Activated CD4-positive, alpha-beta memory T cell treated with anti-CD3 and anti-CD28 coated beads for 36 hours (primary cell): Measurements from ENCODE around the gene THADA. TPM values are rescaled to one million over a fixed set of nuclear protein-coding genes. Genes with fewer than 3 reads are reported as not detected.

ENCODE experiments used
- CTCF ChIA-PET: fragments of 350-600 bp; sonication (Branson Sonifier 250); formaldehyde crosslinking; loops from one replicate; lab custom pipeline; 2021; ENCODE audit warnings: antibody characterized with exemption, inconsistent platforms; lab: Charles Lee
- POLR2A ChIA-PET: fragments of 350-600 bp; sonication (Branson Sonifier 250); formaldehyde crosslinking; loops from one replicate; lab custom pipeline; 2021; ENCODE audit warnings: antibody characterized with exemption; lab: Charles Lee
- DNase-seq: peaks from one replicate; pipeline ENCODE4 v3.0.0-alpha.2; 2020
- H3K27ac Mint-ChIP-seq: one replicate; pipeline ENCODE4 v1.8.0; 2021; ENCODE audit warnings: mixed read lengths
- H3K27me3 Mint-ChIP-seq: one replicate; pipeline ENCODE4 v1.8.0; 2021; ENCODE audit warnings: mixed read lengths
- H3K36me3 Mint-ChIP-seq: one replicate; pipeline ENCODE4 v1.8.0; 2021; ENCODE audit warnings: mixed read lengths
- H3K4me1 Mint-ChIP-seq: one replicate; pipeline ENCODE4 v1.8.0; 2021; ENCODE audit warnings: low read depth, mixed read lengths
- H3K4me3 Mint-ChIP-seq: one replicate; pipeline ENCODE4 v1.8.0; 2021; ENCODE audit warnings: mild to moderate bottlenecking, mixed read lengths
- H3K9me3 Mint-ChIP-seq: one replicate; pipeline ENCODE4 v1.8.0; 2021; ENCODE audit warnings: mixed read lengths
- intact Hi-C: fragments of 100-400 bp; cut with micrococcal nuclease; formaldehyde crosslinking; loops from one replicate; pipeline ENCODE4 v1.15.1; 2023
- total RNA-seq, 2 experiments: library from RNA; stranded (reverse); gene quantifications; one replicate each; pipeline ENCODE4 v1.2.3, GENCODE V29; 2021

THADA gene
- total RNA-seq, 2 experiments from 2014 or later = 39.0 to 46.6 TPM

- Mint-ChIP-seq H3K36me3 (peaks cover 37% of the 10 kb centered on the region), H3K4me1 (peaks cover 4% of the 10 kb centered on the region), H3K27me3 (no peaks in the 10 kb centered on the region), H3K4me3 (no peak overlapping the region), H3K27ac (no peak overlapping the region), H3K9me3 (no peaks in the 10 kb centered on the region)
- intact Hi-C loops = no loop called here
- DNase-seq = no peak
- CTCF ChIA-PET = interaction anchor here (1.3 kb wide), 1 partner anchor 10 kb away, joined by 8 read pairs; no protein-coding TSS in a partner anchor
- POLR2A ChIA-PET = no interaction called here
Measured at GRCh38 chr2:43493954-43494353, 101.9 kb downstream of the THADA start.

GRCh38 chr2:43491065-43491639 is 104.7 kb downstream of the THADA start:
- DNase-seq = no peak
- POLR2A ChIA-PET = no interaction called here
- Mint-ChIP-seq H3K27me3 (no peaks in the 10 kb centered on the region), H3K9me3 (no peaks in the 10 kb centered on the region), H3K4me1 (peaks cover 4% of the 10 kb centered on the region), H3K27ac (no peak overlapping the region), H3K36me3 (peaks cover 14% of the 10 kb centered on the region), H3K4me3 (no peak overlapping the region)
- CTCF ChIA-PET = interaction anchor here (0.9 kb wide), 1 partner anchor 98 kb away, joined by 3 read pairs; no protein-coding TSS in a partner anchor
- intact Hi-C loops = no loop called here

- CTCF ChIA-PET = interaction anchor here (0.7 kb wide), 1 partner anchor 658 kb away, joined by 3 read pairs; no protein-coding TSS in a partner anchor
- POLR2A ChIA-PET = no interaction called here
Measured at GRCh38 chr2:43490252-43490786, 105.5 kb downstream of the THADA start.

GRCh38 chr2:43488737-43489136 is 107.1 kb downstream of the THADA start:
- Mint-ChIP-seq H3K9me3 (no peaks in the 10 kb centered on the region), H3K27me3 (no peaks in the 10 kb centered on the region), H3K4me1 (peaks cover 4% of the 10 kb centered on the region), H3K27ac (no peak overlapping the region), H3K4me3 (no peak overlapping the region), H3K36me3 (peaks cover under 1% of the 10 kb centered on the region)
- DNase-seq = no peak
- ChIA-PET POLR2A (no interaction called here), CTCF (interaction anchor here (0.7 kb wide), 1 partner anchor 362 kb away, joined by 3 read pairs; no protein-coding TSS in a partner anchor)
- intact Hi-C loops = loop anchor here (10.0 kb wide), 1 partner anchor 544 kb away; no protein-coding TSS in a partner anchor

More at GRCh38 chr2:43490252-43490786, 105.5 kb downstream of the THADA start:
- no peaks in the 10 kb centered on the region for H3K27me3 Mint-ChIP-seq
- no peak overlapping the region for H3K4me3 Mint-ChIP-seq
- intact Hi-C loops = no loop called here
- H3K4me1 Mint-ChIP-seq = peaks cover 4% of the 10 kb centered on the region
- DNase-seq = no peak
- peaks cover 8% of the 10 kb centered on the region for H3K36me3 Mint-ChIP-seq
- no peaks in the 10 kb centered on the region for H3K9me3 Mint-ChIP-seq
- no peak overlapping the region for H3K27ac Mint-ChIP-seq

- intact Hi-C loops = loop anchor here (2.0 to 10.0 kb wide), 2 partner anchors 56 to 542 kb away; no protein-coding TSS in a partner anchor
- H3K27me3 Mint-ChIP-seq = no peaks in the 10 kb centered on the region
- H3K27ac Mint-ChIP-seq = no peak overlapping the region
- H3K9me3 Mint-ChIP-seq = no peaks in the 10 kb centered on the region
- no peak for DNase-seq
- H3K4me3 Mint-ChIP-seq = no peak overlapping the region
- H3K4me1 Mint-ChIP-seq = peaks cover 13% of the 10 kb centered on the region
- CTCF ChIA-PET = interaction anchor here (0.9 to 4.2 kb wide), 7 partner anchors 10 to 539 kb away, joined by 3 to 61 read pairs (median 4); partner anchors contain the start of gene ZFP36L2
- peaks cover 4% of the 10 kb centered on the region for H3K36me3 Mint-ChIP-seq
- POLR2A ChIA-PET = no interaction called here
Measured at GRCh38 chr2:43486603-43487002, 109.2 kb downstream of the THADA start.

- intact Hi-C loops = loop anchor here (1.0 to 10.0 kb wide), 6 partner anchors 97 to 657 kb away; no protein-coding TSS in a partner anchor
- ChIA-PET CTCF (interaction anchor here (0.6 to 4.2 kb wide), 46 partner anchors 9 to 671 kb away, joined by 3 to 61 read pairs (median 4); partner anchors contain the start of gene ZFP36L2), POLR2A (interaction anchor here (0.5 kb wide), 1 partner anchor 190 kb away, joined by 3 read pairs; no protein-coding TSS in a partner anchor)
- no peak overlapping the region for H3K27ac Mint-ChIP-seq
- H3K9me3 Mint-ChIP-seq = no peaks in the 10 kb centered on the region
- H3K27me3 Mint-ChIP-seq = no peaks in the 10 kb centered on the region
- H3K4me1 Mint-ChIP-seq = peaks cover 10% of the 10 kb centered on the region
- peaks cover 9% of the 10 kb centered on the region for H3K36me3 Mint-ChIP-seq
- DNase-seq = no peak
- H3K4me3 Mint-ChIP-seq = no peak overlapping the region
Measured at GRCh38 chr2:43484323-43484930, 111.4 kb downstream of the THADA start.

GRCh38 chr2:43482961-43483360 is 112.9 kb downstream of the THADA start:
- no peaks in the 10 kb centered on the region for H3K9me3 Mint-ChIP-seq
- no peak overlapping the region for H3K27ac Mint-ChIP-seq
- H3K36me3 Mint-ChIP-seq = peaks cover 9% of the 10 kb centered on the region
- CTCF ChIA-PET = interaction anchor here (1.2 to 4.2 kb wide), 7 partner anchors 11 to 535 kb away, joined by 3 to 61 read pairs (median 22); partner anchors contain the start of gene ZFP36L2
- POLR2A ChIA-PET = no interaction called here
- H3K27me3 Mint-ChIP-seq = no peaks in the 10 kb centered on the region
- peaks cover 17% of the 10 kb centered on the region for H3K4me1 Mint-ChIP-seq
- DNase-seq = no peak
- H3K4me3 Mint-ChIP-seq = no peak overlapping the region
- intact Hi-C loops = loop anchor here (5.0 to 10.0 kb wide), 4 partner anchors 96 to 656 kb away; no protein-coding TSS in a partner anchor

GRCh38 chr2:43481927-43482542 is 113.8 kb downstream of the THADA start:
- H3K4me1 Mint-ChIP-seq = peaks cover 17% of the 10 kb centered on the region
- POLR2A ChIA-PET = interaction anchor here (0.5 kb wide), 1 partner anchor 253 kb away, joined by 5 read pairs; no protein-coding TSS in a partner anchor

GRCh38 chr2:43480874-43481273 is 115.0 kb downstream of the THADA start:
- Mint-ChIP-seq H3K9me3 (no peaks in the 10 kb centered on the region), H3K27ac (no peak overlapping the region), H3K4me3 (no peak overlapping the region), H3K4me1 (peaks cover 17% of the 10 kb centered on the region), H3K27me3 (no peaks in the 10 kb centered on the region), H3K36me3 (peaks cover 12% of the 10 kb centered on the region)
- POLR2A ChIA-PET = no interaction called here
- CTCF ChIA-PET = interaction anchor here (1.6 to 2.7 kb wide), 2 partner anchors 252 to 621 kb away, joined by 8 to 11 read pairs; no protein-coding TSS in a partner anchor
- DNase-seq = no peak
- intact Hi-C loops = loop anchor here (5.0 to 10.0 kb wide), 4 partner anchors 94 to 654 kb away; no protein-coding TSS in a partner anchor

More at GRCh38 chr2:43481927-43482542, 113.8 kb downstream of the THADA start:
- Mint-ChIP-seq H3K9me3 (no peaks in the 10 kb centered on the region), H3K4me3 (no peak overlapping the region), H3K27me3 (no peaks in the 10 kb centered on the region), H3K36me3 (peaks cover 9% of the 10 kb centered on the region), H3K27ac (no peak overlapping the region)
- no peak for DNase-seq
- CTCF ChIA-PET = interaction anchor here (0.8 to 2.7 kb wide), 4 partner anchors 78 to 622 kb away, joined by 3 to 11 read pairs (median 6); no protein-coding TSS in a partner anchor
- intact Hi-C loops = loop anchor here (5.0 to 10.0 kb wide), 4 partner anchors 95 to 655 kb away; no protein-coding TSS in a partner anchor

- DNase-seq = no peak
Measured at GRCh38 chr2:43478412-43479086, 117.3 kb downstream of the THADA start.

More at GRCh38 chr2:43478412-43479086, 117.3 kb downstream of the THADA start:
- H3K27me3 Mint-ChIP-seq = no peaks in the 10 kb centered on the region
- intact Hi-C loops = loop anchor here (1.0 to 5.0 kb wide), 2 partner anchors 52 to 186 kb away; no protein-coding TSS in a partner anchor
- no peak overlapping the region for H3K27ac Mint-ChIP-seq
- no peaks in the 10 kb centered on the region for H3K9me3 Mint-ChIP-seq
- CTCF ChIA-PET = interaction anchor here (0.6 to 1.6 kb wide), 4 partner anchors 31 to 352 kb away, joined by 3 to 5 read pairs (median 4); no protein-coding TSS in a partner anchor
- POLR2A ChIA-PET = no interaction called here
- peaks cover 16% of the 10 kb centered on the region for H3K36me3 Mint-ChIP-seq
- peaks cover 17% of the 10 kb centered on the region for H3K4me1 Mint-ChIP-seq
- H3K4me3 Mint-ChIP-seq = no peak overlapping the region
